GM18870 (cell line): ENCODE data around the gene B3GALT2.

Experiments used
- ATAC-seq: cut with Tn5 transposase; IDR thresholded peaks from one replicate; pipeline ENCODE4 v1.9.1; 2021; ENCODE audit warnings: moderate library complexity; ENCODE audit not compliant: unreplicated experiment

Gene B3GALT2

DNA sequence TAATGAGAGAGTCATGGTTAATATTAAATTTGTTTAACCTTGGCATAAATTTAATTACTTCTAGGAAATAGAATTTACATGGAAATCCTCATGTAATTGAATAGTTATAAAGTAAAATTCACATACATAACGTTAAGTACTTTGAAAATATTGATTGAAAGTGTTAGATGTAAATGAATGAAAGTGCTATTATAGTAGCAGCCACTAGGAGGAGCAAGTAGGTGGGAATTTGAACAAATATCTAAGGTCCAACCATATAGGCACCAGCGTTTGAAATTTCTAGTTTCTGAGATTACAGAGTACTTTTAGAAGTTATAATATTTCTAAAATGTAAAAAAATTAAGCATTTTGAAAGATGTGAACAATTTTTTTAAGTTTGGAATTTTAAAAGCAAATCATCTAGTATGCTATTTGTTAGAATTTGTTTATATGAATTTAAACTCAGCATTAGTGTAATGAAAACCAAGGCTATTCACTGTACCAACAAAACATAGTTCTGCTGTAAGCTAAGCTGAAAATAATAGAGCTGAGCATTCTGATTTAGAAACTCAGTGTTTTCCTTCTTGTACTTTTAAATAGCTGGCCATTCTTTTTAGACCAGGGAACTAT lies 3.3 kb downstream of the B3GALT2 start:
- peak; percentile 60 for ATAC-seq

DNA sequence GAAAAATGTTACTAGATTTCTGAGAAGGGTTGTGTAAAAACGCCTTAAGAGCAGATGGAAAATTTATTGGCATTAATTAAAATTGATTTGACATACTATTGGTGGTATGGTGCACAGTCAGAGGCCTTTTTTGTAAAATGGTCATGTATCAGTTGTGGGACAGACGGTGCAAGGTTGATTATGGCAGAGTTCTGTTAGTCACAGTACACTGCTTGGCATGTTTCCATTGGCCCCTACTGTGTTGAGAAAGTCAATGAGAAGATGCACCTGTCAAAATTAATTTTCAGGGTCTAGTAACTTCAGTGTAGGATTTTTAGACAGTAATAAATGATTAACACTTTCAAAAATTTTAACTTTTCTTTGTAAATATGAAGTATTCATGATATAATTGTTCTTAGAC lies 4.4 kb downstream of the B3GALT2 start:
- ATAC-seq, result no peak

DNA sequence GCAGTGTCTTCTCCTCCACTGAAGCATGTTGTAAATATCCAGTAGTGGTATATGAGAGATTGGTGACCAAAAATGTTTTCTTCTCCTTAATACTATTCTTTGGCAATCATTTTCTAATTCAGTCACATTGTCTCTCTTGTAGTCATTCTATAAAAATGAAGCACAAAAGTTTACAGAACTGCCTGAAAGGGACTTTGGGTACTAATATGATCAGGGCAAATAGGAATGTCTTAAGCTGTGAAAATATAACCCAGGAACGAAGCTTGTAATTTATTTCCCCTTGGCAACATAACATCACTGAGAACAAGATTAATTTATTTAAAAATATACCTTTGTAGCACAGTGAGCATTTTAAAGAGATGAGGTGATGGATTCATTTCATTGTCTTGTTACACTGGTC lies 4.9 kb downstream of the B3GALT2 start:
- ATAC-seq, result no peak

DNA sequence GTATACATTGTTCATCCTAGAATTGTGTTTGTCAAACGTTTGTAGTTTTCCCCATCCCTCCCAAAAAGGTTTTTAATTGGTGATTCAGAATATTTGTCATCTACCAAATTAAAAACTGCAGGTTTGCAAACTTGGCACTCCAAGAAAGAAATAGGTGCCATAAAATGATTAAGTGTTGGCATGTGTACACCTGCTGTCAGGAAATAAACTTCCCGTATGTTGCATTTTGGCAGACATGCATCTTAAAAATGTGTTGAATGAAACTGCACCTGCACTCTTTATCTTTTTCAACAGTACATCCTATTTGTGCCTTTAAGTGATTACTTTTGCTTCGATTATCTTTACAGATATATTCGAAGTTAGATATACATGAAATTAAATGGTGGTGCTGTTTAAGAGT lies 7.3 kb downstream of the B3GALT2 start:
- ATAC-seq, result no peak

DNA sequence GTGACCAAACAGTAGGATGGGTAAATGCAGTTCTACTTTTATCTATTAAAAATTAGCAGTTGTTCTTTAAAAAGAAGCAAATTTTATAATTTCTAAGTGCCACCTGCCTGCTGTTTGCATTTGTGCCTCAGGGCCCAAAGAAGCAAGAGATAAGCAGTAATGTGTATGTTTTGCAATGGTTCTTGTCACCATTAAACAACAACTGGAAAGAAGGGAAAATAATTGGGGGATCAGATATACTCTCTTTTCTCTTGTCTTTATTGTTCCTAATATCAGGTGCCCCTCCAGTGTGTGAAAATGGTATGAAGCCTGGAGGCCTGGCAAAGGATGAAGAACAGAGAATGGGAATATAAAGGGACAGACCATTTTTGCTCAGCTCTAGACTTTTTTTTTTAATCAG lies 9.6 kb downstream of the B3GALT2 start:
- ATAC-seq, result no peak

DNA sequence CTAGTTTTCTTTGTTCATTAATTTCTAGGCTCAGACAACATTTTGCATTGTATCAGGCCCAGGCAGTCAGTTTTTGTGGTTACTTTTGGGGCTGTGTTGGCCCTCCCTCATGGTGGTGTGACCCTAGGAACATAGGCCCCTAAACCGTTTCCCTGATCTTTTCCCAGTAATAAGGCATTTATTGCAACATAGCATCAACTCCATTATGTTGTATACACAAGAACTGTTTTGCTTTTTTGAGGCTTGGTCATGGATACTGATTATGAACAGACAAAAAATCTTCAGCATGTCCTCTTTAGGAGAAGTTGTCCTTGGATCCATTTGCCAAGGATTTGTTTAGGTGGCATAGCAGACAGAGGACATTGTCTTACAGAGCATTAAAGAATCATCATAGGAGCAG lies 10.3 kb downstream of the B3GALT2 start:
- ATAC-seq, result no peak

DNA sequence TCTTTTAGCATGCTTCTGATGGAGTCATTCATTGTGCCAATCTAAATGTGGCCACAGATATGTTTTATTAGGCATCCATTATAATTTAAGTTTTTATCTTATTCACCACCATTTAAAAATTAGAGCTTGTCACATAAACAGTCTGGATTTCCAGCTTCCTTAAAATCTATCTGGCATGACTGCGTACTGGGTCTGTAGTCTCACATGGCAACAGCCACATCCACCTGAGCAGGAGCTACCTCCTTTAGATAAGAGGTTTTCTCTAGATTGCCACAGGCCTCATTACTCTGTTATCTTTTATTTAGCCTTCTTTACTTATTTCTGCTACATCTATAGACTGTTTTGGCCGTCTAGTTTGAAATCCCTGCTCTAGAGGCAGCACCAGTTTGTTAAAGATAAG lies 29.1 kb downstream of the B3GALT2 start:
- no peak for ATAC-seq

DNA sequence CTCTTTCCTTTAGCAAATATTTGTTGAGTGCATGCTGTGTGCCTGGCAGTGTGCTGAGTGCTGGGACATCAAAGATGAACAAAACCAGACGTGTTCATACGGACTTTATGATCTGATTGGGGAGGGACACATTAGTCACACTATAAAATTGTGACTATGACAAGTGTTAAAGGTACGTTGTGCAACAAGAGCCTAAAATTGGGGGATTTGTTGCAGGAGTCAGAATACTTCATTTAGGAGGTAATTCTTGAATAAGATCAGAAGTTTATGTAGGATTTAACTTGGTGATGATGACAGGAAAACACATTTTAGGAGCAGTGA lies 29.6 kb downstream of the B3GALT2 start:
- no peak for ATAC-seq

DNA sequence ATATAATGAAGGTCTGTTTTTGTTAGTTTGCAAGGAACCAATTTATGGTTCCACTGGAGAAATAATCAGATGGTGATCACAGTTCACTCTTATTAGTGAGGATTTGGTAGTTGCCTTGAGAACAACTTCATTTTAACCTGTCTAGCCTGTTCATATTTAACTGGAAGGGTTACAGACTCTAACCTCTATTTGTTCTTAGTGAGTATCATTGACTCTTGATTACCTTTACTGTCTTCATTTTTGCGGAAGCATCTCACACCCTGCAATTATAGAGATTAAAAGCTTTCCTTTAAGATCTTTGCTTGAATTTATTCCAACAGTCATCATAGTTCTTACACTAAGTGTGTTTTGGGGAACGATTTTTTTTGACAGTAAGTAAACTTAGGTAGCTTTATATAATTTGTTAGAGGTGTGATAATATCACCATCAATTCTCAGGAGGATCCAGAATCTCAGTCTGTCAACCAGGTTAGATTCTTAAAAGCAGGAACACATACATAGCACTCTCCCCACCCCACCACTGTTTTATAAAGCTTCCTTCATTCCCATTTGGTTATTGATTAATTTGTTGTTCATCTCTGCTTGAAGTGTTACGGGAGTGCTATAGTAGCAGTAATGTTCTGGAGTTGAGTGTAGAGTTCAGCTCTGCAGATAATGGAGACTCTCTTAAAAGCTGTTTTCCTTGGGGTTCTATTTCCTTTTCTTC lies 30.1 kb downstream of the B3GALT2 start:
- ATAC-seq, result no peak

DNA sequence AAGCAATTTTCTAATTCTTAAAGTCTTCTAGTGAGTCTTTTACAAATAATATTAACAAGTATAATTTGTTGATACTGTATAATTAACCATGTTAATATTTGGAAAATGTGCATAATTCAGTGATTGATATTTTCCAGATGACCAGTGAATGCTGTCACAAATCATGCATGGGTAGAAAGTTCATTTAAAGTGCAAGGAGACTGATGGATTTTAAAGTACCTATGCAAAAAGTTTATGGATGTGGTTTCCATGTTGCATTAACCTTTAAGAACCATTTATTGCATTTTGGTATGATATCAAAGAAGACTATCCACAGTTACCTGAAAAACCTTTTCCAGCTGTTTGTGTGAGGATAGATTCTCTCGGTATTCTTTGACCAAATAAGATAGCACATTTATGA lies 41.4 kb downstream of the B3GALT2 start:
- ATAC-seq, result no peak

DNA sequence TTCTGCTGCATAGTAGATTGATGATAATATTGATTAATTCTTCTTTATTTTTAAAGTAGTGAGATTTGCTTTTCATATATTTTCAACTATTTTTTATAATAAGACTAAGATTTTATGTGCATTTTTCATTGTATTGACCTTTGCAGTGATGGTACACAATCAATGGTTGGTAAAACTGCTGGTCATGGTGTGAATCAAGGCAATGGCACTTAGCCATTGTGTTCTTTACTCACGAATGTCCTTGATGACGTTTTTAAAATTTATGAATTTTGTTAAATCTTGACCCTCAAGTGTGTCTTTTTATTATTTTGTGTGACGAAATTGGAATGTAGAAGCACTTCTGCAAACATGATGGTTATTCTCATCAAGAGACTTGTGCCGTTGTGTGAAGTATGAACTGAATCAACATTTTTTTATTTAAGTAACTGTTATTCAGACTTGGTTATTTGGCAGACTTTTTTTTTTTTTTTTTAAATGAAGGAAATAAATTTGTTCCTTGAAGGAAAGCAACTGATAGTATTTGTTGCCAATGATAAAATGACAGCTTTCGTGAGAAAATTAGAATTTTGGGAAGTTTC lies 42.0 kb downstream of the B3GALT2 start:
- ATAC-seq, result no peak

DNA sequence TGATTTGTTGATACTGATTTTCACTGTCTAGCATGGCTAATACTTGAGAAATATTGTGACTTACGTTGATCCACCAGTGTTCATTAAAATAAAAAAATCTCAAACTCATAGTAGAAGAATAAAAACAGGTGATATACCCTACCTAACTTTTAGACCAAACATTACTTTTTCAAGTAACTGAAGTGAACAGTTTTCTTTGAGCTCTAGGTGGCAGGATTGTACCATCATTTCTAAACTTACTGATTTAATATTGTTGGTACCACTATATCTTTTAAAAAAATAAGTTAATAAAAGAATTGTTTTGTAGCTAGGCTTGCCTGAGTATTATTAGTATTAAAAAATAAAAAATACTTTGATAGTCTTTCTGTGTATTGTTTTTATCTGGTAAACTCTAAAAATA lies 43.1 kb downstream of the B3GALT2 start:
- ATAC-seq, result no peak

DNA sequence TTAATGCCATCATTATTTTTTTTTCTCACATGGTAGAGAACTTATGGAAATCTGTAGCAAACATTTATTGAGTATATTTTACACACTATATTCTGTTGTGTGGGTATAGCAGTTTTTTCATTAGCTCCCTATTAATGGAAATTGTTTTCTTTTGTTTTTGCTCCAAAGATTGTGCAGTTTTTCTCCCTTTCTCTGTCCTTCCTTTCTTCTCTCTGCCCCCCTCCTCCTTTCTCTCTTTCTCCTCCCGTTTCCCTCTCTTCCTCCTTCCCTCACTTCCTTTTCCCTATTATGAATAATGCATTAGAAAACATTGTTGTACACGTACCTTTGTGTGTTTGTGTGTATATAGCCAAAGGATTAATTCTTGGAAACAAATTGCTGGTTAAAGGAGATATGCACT lies 44.0 kb downstream of the B3GALT2 start:
- no peak for ATAC-seq

DNA sequence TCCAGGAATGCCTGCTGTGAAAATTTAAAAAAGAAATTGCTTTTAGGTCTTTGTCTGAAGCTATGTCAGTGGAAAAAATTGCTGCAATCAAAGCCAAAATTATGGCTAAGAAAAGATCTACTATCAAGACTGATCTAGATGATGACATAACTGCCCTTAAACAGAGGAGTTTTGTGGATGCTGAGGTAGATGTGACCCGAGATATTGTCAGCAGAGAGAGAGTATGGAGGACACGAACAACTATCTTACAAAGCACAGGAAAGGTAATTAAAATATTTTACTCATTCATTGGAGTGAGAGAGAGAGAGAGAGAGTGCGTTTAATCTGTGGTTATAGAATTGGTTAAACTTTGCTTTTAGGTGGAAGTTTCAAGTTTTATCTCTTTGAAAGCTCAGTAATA lies 44.6 kb downstream of the B3GALT2 start:
- ATAC-seq, result no peak

DNA sequence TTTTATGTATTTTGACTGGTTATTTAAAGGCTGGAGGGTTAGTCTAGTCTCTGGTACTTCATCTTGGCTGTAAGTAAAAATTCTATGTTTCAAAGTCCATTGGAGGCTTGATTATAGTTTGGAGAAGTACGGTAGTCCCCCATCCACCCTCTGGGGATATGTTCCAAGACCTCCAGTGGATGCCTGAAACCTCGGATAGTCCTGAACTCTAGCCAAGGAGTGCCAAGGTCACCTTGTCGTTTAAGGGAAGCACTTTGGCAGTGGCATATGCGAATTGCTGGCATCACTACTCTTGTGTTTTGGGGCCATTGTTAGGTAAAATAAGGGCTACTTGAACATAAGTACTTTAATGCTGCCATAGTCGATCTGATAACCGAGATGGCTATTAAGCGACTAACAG lies 46.2 kb downstream of the B3GALT2 start:
- ATAC-seq, result no peak

DNA sequence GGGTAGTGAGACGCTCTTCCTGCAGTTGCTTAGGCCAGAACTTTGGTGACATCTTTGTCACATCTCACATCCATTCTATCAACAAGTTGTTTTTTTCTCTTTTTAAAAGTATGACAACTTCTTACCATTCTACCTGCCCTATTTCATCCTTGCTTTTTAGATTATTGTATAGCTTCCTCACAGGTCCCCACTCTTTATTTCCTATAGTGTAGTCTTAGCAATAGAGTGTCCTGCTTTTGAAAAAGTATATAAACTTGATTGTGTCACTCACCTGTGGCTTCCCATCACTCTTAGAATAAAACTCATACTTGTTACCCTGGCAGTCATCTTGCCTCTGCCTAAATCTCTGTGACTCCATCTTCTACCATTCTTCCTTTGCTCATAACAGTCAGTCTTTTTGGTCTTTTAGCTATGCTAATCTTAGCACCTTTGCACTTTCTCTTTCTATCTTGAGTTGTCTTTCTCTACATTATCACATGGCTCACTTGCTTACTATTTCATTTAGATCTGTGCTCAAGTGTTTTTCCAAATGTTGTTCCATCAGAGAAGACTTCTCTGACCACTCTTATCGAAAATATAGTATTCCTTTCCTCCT lies 55.0 kb downstream of the B3GALT2 start:
- no peak for ATAC-seq
